MM.1S (cell line): ENCODE results near the gene RPE65.

Experiments
- EZH2 ChIP-seq: fragments of 300-600 bp; sonication (generic); optimal IDR thresholded peaks from 2 replicates; pipeline ENCODE3; 2017; ENCODE audit warnings: low read depth, mild to moderate bottlenecking, antibody characterized with exemption, low read length, mixed read lengths
- EZH2phosphoT487 ChIP-seq: fragments of 300-600 bp; sonication (generic); IDR thresholded peaks from 2 replicates; pipeline ENCODE4 v1.6.1; 2018; ENCODE audit warnings: antibody characterized with exemption, low read length
- TF ChIP-seq, protein P1 (sequence below): fragments of 300-600 bp; sonication (generic); IDR thresholded peaks from 2 replicates; pipeline ENCODE4 v1.5.1; 2016; ENCODE audit warnings: antibody characterized with exemption, low read length, mixed read lengths

DNA sequence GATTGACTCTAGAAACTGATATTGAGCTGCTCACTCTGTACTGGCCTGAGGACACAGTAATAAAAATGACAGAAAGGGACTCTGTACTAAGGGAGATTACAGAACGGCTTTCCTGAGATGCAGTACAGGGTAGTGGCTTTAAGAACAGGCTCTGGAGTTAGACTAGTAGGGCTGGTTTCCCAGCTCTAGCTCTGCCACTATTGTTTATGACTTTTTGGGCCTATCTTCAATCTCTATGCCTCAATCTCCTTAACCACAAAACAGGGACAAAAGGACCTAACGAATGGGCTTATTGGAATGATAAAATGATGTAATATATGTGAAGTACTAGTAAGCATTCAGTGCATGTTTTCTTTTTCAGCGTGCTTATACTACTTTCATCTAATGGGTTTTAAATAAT is 45.8 kb upstream of the RPE65 start:
- TF ChIP-seq, protein P1, sequence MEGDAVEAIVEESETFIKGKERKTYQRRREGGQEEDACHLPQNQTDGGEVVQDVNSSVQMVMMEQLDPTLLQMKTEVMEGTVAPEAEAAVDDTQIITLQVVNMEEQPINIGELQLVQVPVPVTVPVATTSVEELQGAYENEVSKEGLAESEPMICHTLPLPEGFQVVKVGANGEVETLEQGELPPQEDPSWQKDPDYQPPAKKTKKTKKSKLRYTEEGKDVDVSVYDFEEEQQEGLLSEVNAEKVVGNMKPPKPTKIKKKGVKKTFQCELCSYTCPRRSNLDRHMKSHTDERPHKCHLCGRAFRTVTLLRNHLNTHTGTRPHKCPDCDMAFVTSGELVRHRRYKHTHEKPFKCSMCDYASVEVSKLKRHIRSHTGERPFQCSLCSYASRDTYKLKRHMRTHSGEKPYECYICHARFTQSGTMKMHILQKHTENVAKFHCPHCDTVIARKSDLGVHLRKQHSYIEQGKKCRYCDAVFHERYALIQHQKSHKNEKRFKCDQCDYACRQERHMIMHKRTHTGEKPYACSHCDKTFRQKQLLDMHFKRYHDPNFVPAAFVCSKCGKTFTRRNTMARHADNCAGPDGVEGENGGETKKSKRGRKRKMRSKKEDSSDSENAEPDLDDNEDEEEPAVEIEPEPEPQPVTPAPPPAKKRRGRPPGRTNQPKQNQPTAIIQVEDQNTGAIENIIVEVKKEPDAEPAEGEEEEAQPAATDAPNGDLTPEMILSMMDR, result no peak
- TF ChIP-seq EZH2, result no peak
- TF ChIP-seq EZH2phosphoT487, result no peak
